Natural killer cell (primary cell): Measurements from ENCODE around the gene SH3TC1. TPM values are rescaled to one million over a fixed set of nuclear protein-coding genes. Genes with fewer than 3 reads are reported as not detected.

ENCODE experiments used
- ATAC-seq, 3 donors: fragments of 150-1000 bp in 2 of 3; fragments of 200-7000 bp in 1 of 3; cut with Tn5 transposase; 1 replicate in 1 of 3; 2 replicates in 2 of 3; pipeline ENCODE4 v1.10.0; 2021; ENCODE audit warnings: mild to moderate bottlenecking in 2 of 3, moderate library complexity in 2 of 3
- DNase-seq, 2 donors: peaks; one replicate each; pipeline versions ENCODE4 v3.0.0 to v3.0.0-alpha.2; 2013 to 2021; ENCODE audit warnings: mixed read lengths in 1 of 2
- H3K27ac ChIP-seq: one replicate; pipeline ENCODE4 v1.5.1; 2013; ENCODE audit warnings: mild to moderate bottlenecking, low read length
- H3K27me3 ChIP-seq: one replicate; pipeline ENCODE4 v1.6.1; 2013; ENCODE audit warnings: low read length; ENCODE audit not compliant: control insufficient read depth, insufficient read depth
- H3K36me3 ChIP-seq: one replicate; pipeline ENCODE4 v1.6.1; 2013; ENCODE audit warnings: low read length; ENCODE audit not compliant: control insufficient read depth, insufficient read depth
- H3K4me1 ChIP-seq: one replicate; pipeline ENCODE4 v1.6.1; 2013; ENCODE audit warnings: low read length; ENCODE audit not compliant: control insufficient read depth, insufficient read depth
- H3K4me3 ChIP-seq: one replicate; pipeline ENCODE4 v1.5.1; 2013; ENCODE audit warnings: low read length
- H3K9me3 ChIP-seq: one replicate; pipeline ENCODE4 v1.6.1; 2013; ENCODE audit warnings: low read length; ENCODE audit not compliant: control insufficient read depth, insufficient read depth
- H3K27ac Mint-ChIP-seq, 2 donors: one replicate each; pipeline ENCODE4 v1.8.0; 2022; ENCODE audit warnings: mild to moderate bottlenecking in 2 of 2, mixed read lengths in 2 of 2, moderate library complexity in 1 of 2
- H3K27me3 Mint-ChIP-seq, 2 donors: one replicate each; pipeline ENCODE4 v1.8.0; 2022; ENCODE audit warnings: low read depth in 2 of 2, mixed read lengths in 2 of 2
- H3K36me3 Mint-ChIP-seq: one replicate; pipeline ENCODE4 v1.8.0; 2022; ENCODE audit warnings: mixed read lengths
- H3K4me1 Mint-ChIP-seq, 2 donors: one replicate each; pipeline ENCODE4 v1.8.0; 2022; ENCODE audit warnings: mixed read lengths in 2 of 2
- H3K4me3 Mint-ChIP-seq: one replicate; pipeline ENCODE4 v1.8.0; 2022; ENCODE audit warnings: mild to moderate bottlenecking, moderate library complexity, mixed read lengths
- H3K9me3 Mint-ChIP-seq, 2 donors: one replicate each; pipeline ENCODE4 v1.8.0; 2022; ENCODE audit warnings: mixed read lengths in 2 of 2
- WGBS: methylation state at CpG from one replicate; pipeline ENCODE4 v1.1.7; 2013; ENCODE audit warnings: missing lambda C conversion rate; ENCODE audit not compliant: insufficient coverage; 5-methylcytosine and 5-hydroxymethylcytosine counted together
- intact Hi-C: fragments of 100-400 bp; cut with micrococcal nuclease; formaldehyde crosslinking; loops from one replicate; pipeline ENCODE4 v1.14.2; 2022
- total RNA-seq, 4 donors: library from RNA; stranded (reverse); fragments of 120-200 nt in 1 of 4; gene quantifications; one replicate each; pipeline versions ENCODE4 v1.2.3 to v1.2.4, GENCODE V29; 2013 to 2022
- TF ChIP-seq, protein P1 (sequence below): fragments of 200-600 bp; IDR thresholded peaks from one replicate; pipeline ENCODE4 v1.8.0; 2022; ENCODE audit warnings: antibody characterized with exemption

Gene SH3TC1
- total RNA-seq, 3 donors from 2014 or later (not counting 1 experiment from before 2014, with no cell fraction given): 50.1 to 61.7 (median 54.9) TPM

DNA sequence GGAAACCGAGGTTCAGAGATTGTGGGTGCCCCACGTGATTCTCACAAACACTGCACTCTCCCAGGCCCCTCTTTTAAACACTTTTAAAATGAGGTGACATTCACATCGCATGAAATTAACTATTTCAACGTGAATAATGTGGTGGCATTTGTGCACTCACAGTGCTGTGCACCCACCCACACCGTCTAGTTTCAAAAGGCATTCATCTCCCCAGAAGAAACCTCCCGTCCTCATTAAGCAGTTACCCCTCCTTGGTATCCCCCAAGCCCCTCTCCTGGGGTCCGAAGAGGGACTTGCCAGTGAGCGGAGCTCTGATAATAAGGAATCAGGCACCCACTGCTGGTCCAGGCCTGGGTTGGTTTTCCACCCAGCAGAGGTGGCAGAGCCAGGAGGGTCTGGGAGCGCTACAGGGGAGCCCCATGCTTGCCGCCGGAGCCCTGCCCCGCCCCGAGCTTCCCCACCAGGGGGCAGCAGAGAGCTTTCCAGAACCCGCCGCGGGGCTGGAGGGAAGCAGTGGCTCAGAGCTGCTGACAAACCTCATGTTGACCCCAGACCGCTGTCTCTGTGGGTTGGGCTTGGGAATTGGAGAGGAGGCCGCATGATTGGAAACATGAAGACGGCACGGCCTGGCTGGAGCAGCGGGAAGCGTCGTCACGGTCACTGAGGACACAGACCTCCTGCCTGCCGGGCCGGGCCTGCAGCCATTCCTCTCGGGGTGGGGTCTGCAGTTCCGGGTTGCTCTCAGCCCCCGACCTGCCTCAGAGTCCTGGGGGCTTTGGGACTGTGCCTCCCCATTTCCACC, 43.0 kb downstream of the SH3TC1 start:
- WGBS: 47% methylated on average over 29 of the region's 29 CpGs
- TF ChIP-seq, protein P1, sequence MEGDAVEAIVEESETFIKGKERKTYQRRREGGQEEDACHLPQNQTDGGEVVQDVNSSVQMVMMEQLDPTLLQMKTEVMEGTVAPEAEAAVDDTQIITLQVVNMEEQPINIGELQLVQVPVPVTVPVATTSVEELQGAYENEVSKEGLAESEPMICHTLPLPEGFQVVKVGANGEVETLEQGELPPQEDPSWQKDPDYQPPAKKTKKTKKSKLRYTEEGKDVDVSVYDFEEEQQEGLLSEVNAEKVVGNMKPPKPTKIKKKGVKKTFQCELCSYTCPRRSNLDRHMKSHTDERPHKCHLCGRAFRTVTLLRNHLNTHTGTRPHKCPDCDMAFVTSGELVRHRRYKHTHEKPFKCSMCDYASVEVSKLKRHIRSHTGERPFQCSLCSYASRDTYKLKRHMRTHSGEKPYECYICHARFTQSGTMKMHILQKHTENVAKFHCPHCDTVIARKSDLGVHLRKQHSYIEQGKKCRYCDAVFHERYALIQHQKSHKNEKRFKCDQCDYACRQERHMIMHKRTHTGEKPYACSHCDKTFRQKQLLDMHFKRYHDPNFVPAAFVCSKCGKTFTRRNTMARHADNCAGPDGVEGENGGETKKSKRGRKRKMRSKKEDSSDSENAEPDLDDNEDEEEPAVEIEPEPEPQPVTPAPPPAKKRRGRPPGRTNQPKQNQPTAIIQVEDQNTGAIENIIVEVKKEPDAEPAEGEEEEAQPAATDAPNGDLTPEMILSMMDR: peak; percentile 86
- intact Hi-C loops: loop anchor here (2.0 kb wide), 1 partner anchor 161 kb away; no protein-coding TSS in a partner anchor
- Histone ChIP-seq H3K36me3 (peaks cover 4% of the 10 kb centered on the region), H3K27ac (no peak overlapping the region), H3K4me3 (no peak overlapping the region), H3K27me3 (no peaks in the 10 kb centered on the region), H3K4me1 (peaks cover 10% of the 10 kb centered on the region), H3K9me3 (no peaks in the 10 kb centered on the region)
- Mint-ChIP-seq H3K36me3 (no peaks in the 10 kb centered on the region), H3K27ac (no peak overlapping the region), H3K9me3 (no peaks in the 10 kb centered on the region), H3K4me3 (no peak overlapping the region), H3K27me3 (no peaks in the 10 kb centered on the region), H3K4me1 (no peaks in the 10 kb centered on the region)
- peak; percentile 78 to 81 for DNase-seq
- ATAC-seq: peak; percentile 73 to 93 (median 90)

DNA sequence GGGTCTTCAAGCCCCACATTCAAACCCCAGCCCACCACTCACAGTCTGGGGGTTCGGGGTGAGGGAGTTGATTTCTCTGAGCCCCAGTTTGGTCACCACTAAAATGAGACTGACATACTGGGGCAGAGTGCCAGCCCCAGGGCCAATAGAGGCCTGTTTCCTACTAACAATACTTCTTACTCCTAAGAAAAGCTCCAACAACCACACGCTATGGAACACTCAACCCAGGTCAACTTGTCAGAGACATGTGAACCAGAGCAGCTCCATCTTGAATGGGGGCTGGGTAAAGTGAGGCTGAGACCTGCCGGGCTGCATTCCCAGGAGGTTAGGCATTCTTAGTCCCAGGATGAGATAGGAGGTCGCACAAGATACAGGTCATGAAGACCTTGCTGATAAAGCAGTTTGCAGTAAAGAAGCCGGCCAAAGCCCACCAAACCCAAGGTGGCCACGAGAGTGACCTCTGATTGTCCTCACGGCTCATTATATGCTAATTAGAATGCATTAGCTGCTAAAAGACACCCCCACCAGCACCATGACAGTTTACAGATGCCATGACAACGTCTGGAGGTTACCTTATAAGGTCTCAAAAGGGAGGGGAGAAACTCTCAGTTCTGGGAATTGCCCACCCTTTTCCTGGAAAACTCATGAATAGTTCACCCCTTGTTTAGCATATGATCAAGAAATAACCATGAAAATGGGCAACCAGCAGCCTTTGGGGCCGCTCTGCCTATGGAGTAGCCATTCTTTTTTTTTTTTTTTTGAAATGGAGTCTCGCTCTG, 43.9 kb downstream of the SH3TC1 start:
- ATAC-seq: no peak

DNA sequence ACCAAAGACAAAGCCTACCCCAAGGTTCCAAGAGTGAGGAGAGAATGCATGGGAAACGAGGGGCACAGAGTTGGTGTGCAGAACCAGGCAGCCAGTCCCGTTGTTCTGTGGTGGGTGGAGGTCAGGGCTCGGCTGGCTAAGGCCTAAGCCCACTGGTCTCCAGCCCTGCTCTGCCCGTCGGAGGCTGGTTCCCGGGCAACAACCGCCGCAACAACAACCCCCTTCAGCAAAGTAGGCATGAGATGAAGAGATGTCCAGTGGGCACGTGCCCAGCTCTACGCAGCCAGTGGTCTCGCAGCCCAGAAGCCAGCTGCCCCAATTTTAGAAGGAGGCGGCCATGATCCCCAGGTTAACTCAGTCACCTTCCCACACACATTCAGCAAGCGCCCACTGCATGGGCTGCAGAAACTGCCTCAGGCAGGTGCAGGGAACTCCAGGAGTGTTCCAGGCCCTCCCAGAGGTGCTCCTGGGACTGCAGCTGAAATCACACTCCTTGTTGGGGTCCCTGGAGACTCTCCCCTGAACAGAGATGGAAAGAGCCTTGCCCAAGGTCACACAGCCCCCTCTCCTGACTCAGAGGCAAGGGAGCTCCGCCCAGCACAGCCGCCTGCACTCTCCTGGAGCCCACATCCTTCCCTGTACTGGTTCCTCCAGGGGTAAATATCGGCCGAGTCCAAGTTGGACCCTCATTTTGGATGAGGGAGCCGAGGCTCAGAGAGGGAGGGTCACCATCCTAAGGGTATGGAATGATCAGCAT, 45.1 kb downstream of the SH3TC1 start:
- Mint-ChIP-seq H3K27me3 (no peaks in the 10 kb centered on the region), H3K9me3 (no peaks in the 10 kb centered on the region), H3K27ac (no peak overlapping the region), H3K4me3 (no peak overlapping the region), H3K4me1 (no peaks in the 10 kb centered on the region), H3K36me3 (no peaks in the 10 kb centered on the region)
- intact Hi-C loops: no loop called here
- Histone ChIP-seq H3K27ac (no peak overlapping the region), H3K4me3 (no peak overlapping the region), H3K4me1 (peaks cover 10% of the 10 kb centered on the region), H3K27me3 (no peaks in the 10 kb centered on the region), H3K36me3 (no peaks in the 10 kb centered on the region), H3K9me3 (no peaks in the 10 kb centered on the region)
- 87% methylated on average over 18 of the region's 18 CpGs for WGBS
- TF ChIP-seq, protein P1: no peak
- ATAC-seq (no peak), DNase-seq (no peak)

More for the DNA sequence above, 43.9 kb downstream of the SH3TC1 start:
- Histone ChIP-seq H3K4me1 (peaks cover 10% of the 10 kb centered on the region), H3K27me3 (no peaks in the 10 kb centered on the region), H3K9me3 (no peaks in the 10 kb centered on the region), H3K27ac (no peak overlapping the region), H3K4me3 (no peak overlapping the region), H3K36me3 (peaks cover 4% of the 10 kb centered on the region)
- no peak overlapping the region for H3K27ac Mint-ChIP-seq
- TF ChIP-seq, protein P1: no peak
- no peaks in the 10 kb centered on the region for H3K36me3 Mint-ChIP-seq
- no peaks in the 10 kb centered on the region for H3K9me3 Mint-ChIP-seq
- no peak overlapping the region for H3K4me3 Mint-ChIP-seq
- H3K27me3 Mint-ChIP-seq: no peaks in the 10 kb centered on the region
- intact Hi-C loops: loop anchor here (2.0 kb wide), 1 partner anchor 160 kb away; no protein-coding TSS in a partner anchor
- no peaks in the 10 kb centered on the region for H3K4me1 Mint-ChIP-seq
- WGBS: 83% methylated on average over 9 of the region's 10 CpGs
- DNase-seq: no peak
